ENCODE data around the gene FCRL3.
"Not testable (repeated sequence)": the region's sequence is repeated elsewhere in the genome, so short reads cannot be mapped to it uniquely, and the experiment has no call there.

The FCRL3 gene, protein sequence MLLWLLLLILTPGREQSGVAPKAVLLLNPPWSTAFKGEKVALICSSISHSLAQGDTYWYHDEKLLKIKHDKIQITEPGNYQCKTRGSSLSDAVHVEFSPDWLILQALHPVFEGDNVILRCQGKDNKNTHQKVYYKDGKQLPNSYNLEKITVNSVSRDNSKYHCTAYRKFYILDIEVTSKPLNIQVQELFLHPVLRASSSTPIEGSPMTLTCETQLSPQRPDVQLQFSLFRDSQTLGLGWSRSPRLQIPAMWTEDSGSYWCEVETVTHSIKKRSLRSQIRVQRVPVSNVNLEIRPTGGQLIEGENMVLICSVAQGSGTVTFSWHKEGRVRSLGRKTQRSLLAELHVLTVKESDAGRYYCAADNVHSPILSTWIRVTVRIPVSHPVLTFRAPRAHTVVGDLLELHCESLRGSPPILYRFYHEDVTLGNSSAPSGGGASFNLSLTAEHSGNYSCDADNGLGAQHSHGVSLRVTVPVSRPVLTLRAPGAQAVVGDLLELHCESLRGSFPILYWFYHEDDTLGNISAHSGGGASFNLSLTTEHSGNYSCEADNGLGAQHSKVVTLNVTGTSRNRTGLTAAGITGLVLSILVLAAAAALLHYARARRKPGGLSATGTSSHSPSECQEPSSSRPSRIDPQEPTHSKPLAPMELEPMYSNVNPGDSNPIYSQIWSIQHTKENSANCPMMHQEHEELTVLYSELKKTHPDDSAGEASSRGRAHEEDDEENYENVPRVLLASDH

DNA sequence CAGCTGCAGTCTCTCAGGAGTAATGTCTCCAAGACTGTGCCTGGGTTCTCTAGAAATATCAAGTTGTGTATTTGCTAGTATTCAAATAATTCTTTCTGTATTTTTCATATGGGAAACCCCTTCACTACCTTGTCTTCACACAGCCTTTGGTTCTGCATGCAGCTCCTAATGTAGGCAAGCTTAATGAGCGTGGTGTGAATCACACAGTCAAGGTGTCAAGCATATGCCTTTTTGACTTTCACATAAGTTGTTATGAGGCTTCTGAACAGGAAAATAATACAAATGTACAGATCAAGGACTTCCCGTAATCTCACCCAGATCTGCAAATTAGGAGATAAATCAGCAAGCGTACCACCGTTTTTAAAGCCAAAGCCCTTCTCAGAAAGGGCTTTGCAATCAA lies at the start of gene FCRL3:
Gene FCRL3 (minus strand): TSS at position 38 of the 400 bp plus-strand sequence. CDS start 280 bp downstream, outside the sequence.
- no peak for DNase-seq

DNA sequence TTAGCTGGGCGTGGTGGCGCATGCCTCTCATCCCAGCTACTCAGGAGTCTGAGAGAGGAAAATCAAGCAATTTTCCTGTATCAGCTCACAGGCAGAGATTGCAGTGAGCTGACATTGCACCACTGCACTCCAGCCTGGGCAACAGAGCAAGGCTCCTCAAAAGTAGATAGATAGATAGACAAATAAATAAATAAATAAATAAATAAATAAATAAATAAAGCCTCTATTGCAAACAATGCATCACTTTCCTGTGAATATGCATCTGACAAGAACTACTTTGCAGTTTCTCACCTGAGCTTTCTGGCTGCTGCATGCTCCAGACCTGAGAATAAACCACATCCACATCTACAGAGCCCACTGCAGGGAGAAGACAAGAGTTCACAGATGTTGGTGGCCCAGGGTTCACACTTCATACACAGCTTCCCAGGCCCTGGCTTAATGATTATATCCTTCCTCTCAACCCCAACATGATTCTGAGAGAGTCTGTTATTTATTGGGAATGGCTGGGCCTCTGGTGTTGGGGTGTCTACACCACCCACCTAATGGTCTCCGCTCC lies 47.8 kb upstream of the FCRL3 start:
- no peak for DNase-seq

DNA sequence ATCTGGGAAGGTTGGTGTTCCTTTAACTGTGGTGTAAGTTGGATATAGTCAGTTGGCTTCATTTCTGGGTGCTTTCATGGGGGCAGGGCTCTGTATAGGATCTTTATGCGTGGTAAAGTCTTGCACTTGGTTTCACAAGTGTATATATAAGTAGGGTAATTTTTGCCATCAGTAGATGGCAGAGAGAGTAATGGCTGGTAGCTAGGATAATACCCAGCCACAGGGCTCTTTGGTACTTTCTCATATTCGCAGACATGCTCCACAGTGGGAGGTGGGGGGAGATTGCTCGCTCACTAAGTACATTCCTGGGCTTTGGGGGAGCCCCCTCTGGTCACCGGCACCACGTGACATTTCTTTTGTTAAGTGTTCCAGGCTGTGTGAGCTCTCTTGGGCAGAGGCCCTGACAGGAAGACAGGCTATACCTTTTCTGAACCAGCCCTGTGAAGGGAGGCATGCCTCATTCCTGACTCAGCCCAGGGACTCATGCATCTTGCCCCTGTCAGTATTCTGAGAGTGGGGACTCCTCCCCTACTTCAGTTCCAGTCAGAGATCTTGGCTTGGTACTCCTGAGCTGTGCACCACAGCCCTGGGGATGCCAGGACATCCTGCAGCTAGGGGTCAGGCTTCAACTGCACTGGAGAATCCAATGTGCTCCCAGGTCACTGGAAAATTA lies 38.8 kb upstream of the FCRL3 start:
- no peak for DNase-seq

GRCh38 chr1:157735991-157736390 lies 35.4 kb upstream of the FCRL3 start:
- not testable (repeated sequence) for DNase-seq

- no peak for DNase-seq
Measured at GRCh38 chr1:157734321-157734720, 33.8 kb upstream of the FCRL3 start.

DNA sequence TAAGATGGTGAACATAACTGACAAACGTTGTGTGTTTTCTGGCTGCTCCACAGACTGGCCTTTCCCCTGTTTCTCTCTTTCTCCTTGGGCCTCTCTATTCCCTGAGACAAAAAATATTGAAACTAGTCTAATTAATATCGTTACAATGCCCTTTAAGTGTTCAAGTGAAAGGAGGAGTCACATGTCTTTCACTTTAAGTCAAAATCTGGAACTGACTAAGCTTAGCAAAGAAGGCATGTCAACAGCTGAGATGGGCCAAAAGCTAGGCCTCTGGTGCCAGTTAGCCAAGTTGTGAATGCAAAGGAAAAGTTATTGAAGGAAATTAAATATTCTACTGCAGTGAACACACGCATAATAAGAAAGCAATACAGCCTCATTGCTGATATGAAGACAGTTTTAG lies 32.2 kb upstream of the FCRL3 start:
- DNase-seq = no peak

- no peak for DNase-seq
Measured at GRCh38 chr1:157725221-157725577, 24.6 kb upstream of the FCRL3 start.

- DNase-seq = no peak
Measured at GRCh38 chr1:157724537-157725220, 24.1 kb upstream of the FCRL3 start.

DNA sequence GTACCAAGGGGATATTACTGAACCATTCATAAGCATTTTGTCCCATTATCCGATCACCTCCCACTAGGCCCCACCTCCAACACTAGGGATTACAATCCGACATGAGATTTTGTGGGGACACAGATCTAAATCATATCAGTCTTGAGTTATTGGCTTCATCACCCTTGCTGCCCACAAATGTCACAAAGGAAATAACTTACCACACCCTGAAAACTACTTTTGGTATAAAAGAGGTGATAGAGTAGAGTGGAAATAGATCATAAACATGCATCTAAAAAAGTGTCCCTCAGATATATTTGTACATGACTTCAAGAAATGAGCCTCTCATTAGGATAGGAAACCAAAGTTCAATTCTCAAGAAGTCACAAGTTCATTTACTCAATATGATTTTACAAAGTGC lies 22.6 kb upstream of the FCRL3 start:
- no peak for DNase-seq

- DNase-seq = no peak
Measured at GRCh38 chr1:157721985-157722384, 21.4 kb upstream of the FCRL3 start.

- DNase-seq = no peak
Measured at GRCh38 chr1:157715736-157716135, 15.2 kb upstream of the FCRL3 start.

- DNase-seq = no peak
Measured at GRCh38 chr1:157711802-157712201, 11.2 kb upstream of the FCRL3 start.

DNA sequence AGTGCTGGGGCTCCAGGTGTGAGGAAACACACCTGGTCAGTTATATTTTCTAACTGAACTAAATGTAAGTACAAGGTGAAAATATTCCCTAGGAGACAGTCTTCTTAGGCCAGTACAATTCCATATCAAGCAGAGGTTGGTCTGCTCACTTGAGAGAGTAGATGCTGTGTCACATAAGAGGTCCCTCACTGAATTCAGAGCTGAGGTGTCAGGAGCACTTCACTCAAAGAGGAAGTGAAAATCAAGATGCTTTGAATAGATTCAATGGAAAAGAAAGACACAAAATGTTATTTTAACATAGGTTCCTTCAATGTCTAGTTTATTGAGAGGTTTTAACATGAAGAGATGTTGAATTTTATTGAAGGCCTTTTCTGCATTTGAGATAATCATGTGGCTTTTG lies 4.3 kb upstream of the FCRL3 start:
- no peak for DNase-seq

DNA sequence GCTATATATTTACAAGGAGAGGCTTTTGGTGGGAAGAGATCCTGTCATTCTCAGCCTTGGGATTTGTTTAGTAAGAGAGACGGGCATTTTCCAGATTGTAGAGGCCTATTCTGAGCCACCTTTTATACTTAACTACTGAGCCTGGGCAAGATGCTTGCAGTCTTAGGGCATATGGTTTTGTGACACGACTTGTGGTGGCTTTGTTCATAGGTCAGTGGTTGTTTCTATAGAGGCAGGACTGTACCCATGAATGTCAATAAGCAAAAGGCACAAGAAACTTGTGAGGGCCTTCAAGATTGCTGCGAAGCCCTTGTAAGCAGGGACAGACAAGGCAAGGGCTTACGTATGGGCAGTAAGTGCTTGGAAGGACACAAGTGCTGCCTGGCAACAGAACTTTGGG lies 3.4 kb upstream of the FCRL3 start:
- DNase-seq = no peak

DNA sequence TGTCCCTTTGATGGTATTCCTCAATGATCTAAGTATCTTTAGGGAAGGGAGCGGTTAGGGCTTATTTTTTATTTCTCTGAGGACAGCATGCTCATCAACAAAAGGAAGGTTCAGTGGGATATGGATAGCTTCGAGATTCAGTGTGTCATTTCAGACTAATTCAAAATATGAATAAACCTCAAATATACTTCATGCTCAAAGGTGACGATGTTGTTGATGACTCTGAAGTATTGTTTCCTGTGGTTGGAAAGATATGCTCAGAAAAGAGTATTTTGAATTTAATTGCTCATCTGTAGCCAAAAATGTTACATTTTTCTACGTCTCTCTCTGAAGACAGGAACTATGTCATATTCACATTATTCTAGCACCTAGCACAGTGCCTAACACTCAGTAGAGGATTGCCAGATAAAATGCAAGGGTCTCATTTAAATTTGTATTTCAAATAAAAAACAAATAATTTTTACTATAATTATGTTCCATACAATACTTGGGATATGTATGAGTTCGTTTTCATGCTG lies 1.8 kb upstream of the FCRL3 start:
- DNase-seq = no peak

DNA sequence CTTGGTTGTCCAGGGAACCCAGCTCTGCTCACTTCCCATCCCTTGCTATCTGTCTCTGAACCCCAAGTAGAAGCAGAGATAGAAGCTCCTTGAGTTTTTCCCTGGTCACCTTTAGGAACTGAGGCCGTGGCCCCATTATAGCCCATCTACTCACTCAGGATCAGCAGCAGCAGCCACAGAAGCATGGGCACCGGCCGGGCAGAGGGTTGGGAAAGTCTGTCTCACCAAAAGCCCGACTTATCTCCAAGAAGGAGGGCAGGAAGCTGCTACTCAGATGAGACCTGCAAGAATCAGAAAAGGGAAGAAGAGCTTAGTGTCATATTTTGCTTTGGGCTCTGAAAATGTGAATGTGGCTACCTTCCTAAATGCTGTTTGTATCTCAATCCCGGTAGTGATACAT lies 264 bp downstream of the FCRL3 start:
- no peak for DNase-seq

GRCh38 chr1:157697781-157698569 lies 2.6 kb downstream of the FCRL3 start:
- DNase-seq = no peak

DNA sequence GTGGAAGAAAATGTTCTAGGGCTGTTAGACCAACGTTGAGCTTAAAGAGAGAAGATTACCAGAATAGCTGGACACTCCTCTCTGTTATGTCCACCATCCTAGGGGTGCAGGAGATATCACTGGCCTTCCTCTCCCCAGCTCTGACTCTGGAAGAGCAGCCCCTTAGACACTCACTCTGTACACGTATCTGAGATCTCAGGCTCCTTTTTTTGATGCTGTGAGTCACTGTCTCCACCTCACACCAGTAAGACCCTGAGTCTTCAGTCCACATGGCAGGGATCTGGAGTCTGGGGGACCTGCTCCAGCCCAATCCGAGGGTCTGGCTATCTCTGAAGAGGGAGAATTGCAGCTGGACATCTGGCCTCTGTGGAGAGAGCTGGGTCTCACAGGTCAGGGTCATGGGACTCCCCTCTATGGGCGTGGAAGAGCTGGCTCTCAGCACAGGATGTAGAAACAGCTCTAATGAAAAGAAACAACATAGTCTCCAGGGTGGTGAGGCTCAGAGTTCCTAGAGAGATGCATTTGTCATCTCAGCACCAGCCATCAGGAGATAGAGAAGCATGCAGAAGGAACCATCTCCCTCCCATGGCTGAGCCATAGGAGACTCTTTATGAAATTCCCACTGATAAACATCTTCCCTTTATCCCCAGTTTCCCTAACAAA lies 3.5 kb downstream of the FCRL3 start:
- no peak for DNase-seq

- no peak for DNase-seq
Measured at GRCh38 chr1:157695417-157695816, 5.2 kb downstream of the FCRL3 start.

GRCh38 chr1:157691285-157691920 lies 9.2 kb downstream of the FCRL3 start:
- DNase-seq = peak in 1 of 2 donors; percentile 33

Data from hippocampal formation (tissue), 2 donors.